Right atrium auricular region (tissue), 2 donors: ENCODE results near the gene ADAMTS10. TPM values are rescaled to one million over a fixed set of nuclear protein-coding genes. Genes with fewer than 3 reads are reported as not detected.
"Not testable (repeated sequence)": the region's sequence is repeated elsewhere in the genome, so short reads cannot be mapped to it uniquely, and the experiment has no call there.

Experiments used
- DNase-seq: peaks from one replicate; pipeline ENCODE4 v3.0.0-alpha.2; 2019; ENCODE audit warnings: low spot score
- H3K27ac ChIP-seq, 2 donors: fragments of 200-600 bp; sonication (generic); 1 replicate in 1 of 2; 2 replicates in 1 of 2; pipeline ENCODE4 v1.5.1; 2016 to 2019
- H3K27me3 ChIP-seq, 2 donors: fragments of 200-600 bp; sonication (generic); one replicate each; pipeline versions ENCODE4 v1.5.1 to v1.6.0; 2017 to 2019
- H3K36me3 ChIP-seq: fragments of 200-600 bp; sonication (generic); one replicate; pipeline ENCODE4 v1.5.1; 2016
- H3K4me1 ChIP-seq, 2 donors: fragments of 200-600 bp; sonication (generic); one replicate each; pipeline versions ENCODE4 v1.5.1 to v1.6.0; 2017 to 2019
- H3K4me3 ChIP-seq, 2 donors: fragments of 200-600 bp; sonication (generic); 1 replicate in 1 of 2; 2 replicates in 1 of 2; pipeline ENCODE4 v1.5.1; 2017 to 2019; ENCODE audit warnings: mild to moderate bottlenecking in 1 of 2, moderate library complexity in 1 of 2
- H3K9me3 ChIP-seq, 2 donors: fragments of 200-600 bp; sonication (generic); one replicate each; pipeline ENCODE4 v1.5.1; 2019
- CTCF ChIP-seq, 2 donors: fragments of 200-600 bp; sonication (generic); IDR thresholded peaks; one replicate each; pipeline ENCODE4 v1.5.1; 2019; ENCODE audit warnings: antibody characterized with exemption in 2 of 2
- total RNA-seq, 2 donors: library from RNA; depleted of rRNA; stranded (reverse); fragments of >200 nt; gene quantifications; one replicate each; pipeline ENCODE4 v1.1.0, GENCODE V29; 2016

The ADAMTS10 gene
- total RNA-seq, 2 donors from 2014 or later, result 13.1 to 14.9 TPM

GRCh38 chr19:8617984-8618383 lies 7.5 kb upstream of the ADAMTS10 start:
- Histone ChIP-seq H3K9me3 (no peaks in the 10 kb centered on the region), H3K27ac (no peak overlapping the region), H3K4me1 (no peaks in the 10 kb centered on the region), H3K27me3 (no peaks in the 10 kb centered on the region), H3K4me3 (no peak overlapping the region), H3K36me3 (no peaks in the 10 kb centered on the region)
- TF ChIP-seq CTCF (IDR thresholded peaks at IDR 0.05), result no peak
- DNase-seq, result no peak

- H3K27me3 ChIP-seq, DNase-seq: not testable (repeated sequence)
Observed at GRCh38 chr19:8617325-8617724, 6.8 kb upstream of the ADAMTS10 start.

GRCh38 chr19:8616861-8617260 lies 6.3 kb upstream of the ADAMTS10 start:
- H3K27me3 ChIP-seq, result no peaks in the 10 kb centered on the region
- H3K36me3 ChIP-seq, result no peaks in the 10 kb centered on the region
- H3K9me3 ChIP-seq, result no peaks in the 10 kb centered on the region
- TF ChIP-seq CTCF (IDR thresholded peaks at IDR 0.05), result no peak
- no peak for DNase-seq
- no peak overlapping the region for H3K4me3 ChIP-seq
- peaks cover 0 to 4% of the 10 kb centered on the region in 2 donors for H3K4me1 ChIP-seq
- H3K27ac ChIP-seq, result no peak overlapping the region

More at GRCh38 chr19:8617325-8617724, 6.8 kb upstream of the ADAMTS10 start:
- not testable (repeated sequence) for H3K4me1 ChIP-seq, H3K4me3 ChIP-seq, H3K36me3 ChIP-seq, H3K27ac ChIP-seq, H3K9me3 ChIP-seq

GRCh38 chr19:8615813-8616596 lies 5.5 kb upstream of the ADAMTS10 start:
- peaks cover 0 to 10% of the 10 kb centered on the region in 2 donors for H3K4me1 ChIP-seq
- H3K4me3 ChIP-seq, result no peak overlapping the region
- TF ChIP-seq CTCF (IDR thresholded peaks at IDR 0.05), result peak; percentile 70 to 84
- peak; percentile 79 for DNase-seq
- no peak overlapping the region for H3K27ac ChIP-seq
- H3K27me3 ChIP-seq, result no peaks in the 10 kb centered on the region
- no peaks in the 10 kb centered on the region for H3K9me3 ChIP-seq
- no peaks in the 10 kb centered on the region for H3K36me3 ChIP-seq

GRCh38 chr19:8615024-8615423 lies 4.5 kb upstream of the ADAMTS10 start:
- Histone ChIP-seq H3K36me3 (no peaks in the 10 kb centered on the region), H3K27me3 (no peaks in the 10 kb centered on the region), H3K9me3 (no peaks in the 10 kb centered on the region), H3K4me3 (no peak overlapping the region), H3K27ac (no peak overlapping the region), H3K4me1 (peaks cover 0 to 10% of the 10 kb centered on the region in 2 donors)
- DNase-seq, result no peak
- TF ChIP-seq CTCF (IDR thresholded peaks at IDR 0.05), result no peak

- H3K27me3 ChIP-seq, result no peaks in the 10 kb centered on the region
- H3K4me3 ChIP-seq, result no peak overlapping the region
- peaks cover 0 to 14% of the 10 kb centered on the region in 2 donors for H3K4me1 ChIP-seq
- H3K9me3 ChIP-seq, result no peaks in the 10 kb centered on the region
- no peak for TF ChIP-seq CTCF (IDR thresholded peaks at IDR 0.05)
- no peak for DNase-seq
- no peaks in the 10 kb centered on the region for H3K36me3 ChIP-seq
- no peak overlapping the region for H3K27ac ChIP-seq
Observed at GRCh38 chr19:8614455-8614854, 3.9 kb upstream of the ADAMTS10 start.
